HepG2 (cell line): ENCODE data around the gene CD7. TPM values are rescaled to one million over a fixed set of nuclear protein-coding genes. Genes with fewer than 3 reads are reported as not detected.

Experiments used
- CAMTA2 ChIP-seq: sonication (generic); formaldehyde crosslinking; IDR thresholded peaks from 2 replicates; pipeline ENCODE4 v1.4.0; 2020; ENCODE audit warnings: mild to moderate bottlenecking, missing genetic modification reagents, borderline replicate concordance
- CBX1 ChIP-seq: IDR thresholded peaks from one replicate; pipeline ENCODE4 v1.6.1; 2016; ENCODE audit warnings: antibody characterized with exemption, low read depth
- FOSL2 ChIP-seq: sonication (generic); formaldehyde crosslinking; IDR thresholded peaks from 2 replicates; pipeline ENCODE4 v1.4.0; 2020; ENCODE audit warnings: missing genetic modification reagents
- HOXA3 ChIP-seq: sonication (generic); formaldehyde crosslinking; IDR thresholded peaks from 2 replicates; pipeline ENCODE4 v1.5.0; 2020; ENCODE audit warnings: missing genetic modification reagents
- KMT2B ChIP-seq: IDR thresholded peaks from 2 replicates; pipeline ENCODE4 v1.6.1; 2016; ENCODE audit warnings: missing genetic modification reagents, missing compliant biosample characterization
- NCOA2 ChIP-seq: sonication (generic); formaldehyde crosslinking; IDR thresholded peaks from 2 replicates; pipeline ENCODE4 v1.8.0; 2022; ENCODE audit warnings: inconsistent platforms
- NFE2L1 ChIP-seq: sonication (generic); formaldehyde crosslinking; IDR thresholded peaks from 2 replicates; pipeline ENCODE4 v1.4.0; 2020; ENCODE audit warnings: missing genetic modification reagents, mild to moderate bottlenecking, borderline replicate concordance
- NKX3-1 ChIP-seq: sonication (generic); formaldehyde crosslinking; IDR thresholded peaks from 2 replicates; pipeline ENCODE4 v1.5.0; 2020; ENCODE audit warnings: missing genetic modification reagents
- NPAS2 ChIP-seq: sonication (generic); formaldehyde crosslinking; IDR thresholded peaks from 2 replicates; pipeline ENCODE4 v1.8.0; 2022; ENCODE audit warnings: mild to moderate bottlenecking, missing genetic modification reagents, borderline replicate concordance
- SOX13 ChIP-seq, 3 experiments: fragments of 450-650 bp in 1 of 3; sonication (generic) in 1 of 3; formaldehyde crosslinking in 1 of 3; IDR thresholded peaks in 2 of 3; conservative IDR thresholded peaks in 1 of 3; 2 replicates each; pipeline versions ENCODE4 v1.5.0 to v1.6.1; 2016 to 2020; ENCODE audit warnings: antibody characterized with exemption in 1 of 3, mild to moderate bottlenecking in 1 of 3, missing compliant biosample characterization in 1 of 3, missing genetic modification reagents in 1 of 3, moderate library complexity in 1 of 3
- SOX6 ChIP-seq, 2 experiments: fragments of 450-650 bp in 1 of 2; sonication (generic) in 1 of 2; formaldehyde crosslinking in 1 of 2; IDR thresholded peaks; 2 replicates each; pipeline versions ENCODE4 v1.4.0 to v1.6.1; 2017 to 2020; ENCODE audit warnings: antibody characterized with exemption in 1 of 2, mild to moderate bottlenecking in 1 of 2, missing genetic modification reagents in 1 of 2
- SPEN ChIP-seq: sonication (generic); formaldehyde crosslinking; IDR thresholded peaks from 2 replicates; pipeline ENCODE4 v1.5.1; 2020; ENCODE audit warnings: low read depth, mild to moderate bottlenecking, missing genetic modification reagents
- ZNF180 ChIP-seq: sonication (generic); formaldehyde crosslinking; IDR thresholded peaks from 2 replicates; pipeline ENCODE4 v1.4.0; 2020; ENCODE audit warnings: low read depth, missing genetic modification reagents, borderline replicate concordance
- ZNF224 ChIP-seq: sonication (generic); formaldehyde crosslinking; IDR thresholded peaks from 2 replicates; pipeline ENCODE4 v1.5.0; 2020; ENCODE audit warnings: mild to moderate bottlenecking, missing genetic modification reagents
- ZNF552 ChIP-seq: sonication (generic); formaldehyde crosslinking; IDR thresholded peaks from 2 replicates; pipeline ENCODE4 v1.9.0; 2022; ENCODE audit warnings: missing genetic modification reagents, mild to moderate bottlenecking, borderline replicate concordance
- ZNF629 ChIP-seq: sonication (generic); formaldehyde crosslinking; conservative IDR thresholded peaks from 2 replicates; pipeline ENCODE4 v1.5.0; 2020; ENCODE audit warnings: missing genetic modification reagents
- ZNF773 ChIP-seq: sonication (generic); formaldehyde crosslinking; IDR thresholded peaks from 2 replicates; pipeline ENCODE4 v1.4.0; 2020; ENCODE audit warnings: missing genetic modification reagents, borderline replicate concordance
- ZSCAN20 ChIP-seq: sonication (generic); formaldehyde crosslinking; IDR thresholded peaks from 2 replicates; pipeline ENCODE4 v1.4.0; 2020; ENCODE audit warnings: missing genetic modification reagents, mild to moderate bottlenecking, borderline replicate concordance
- polyA plus RNA-seq, 8 experiments: library from polyadenylated mRNA; depleted of rRNA in 3 of 8; stranded (reverse) in 7 of 8; unstranded in 1 of 8; fragments of >200 nt; fragmentation: Illumina TruSeq in 4 of 8; extraction: Trizol in 4 of 8; gene quantifications; 2 replicates each; pipeline versions ENCODE4 v1.2.1 to v1.2.3, GENCODE V29; 2011 to 2016; ENCODE audit warnings: low read depth in 4 of 8, missing spikeins in 1 of 8, mixed read lengths in 1 of 8; ENCODE audit not compliant: insufficient read depth in 1 of 8
- total RNA-seq, 5 experiments: library from RNA; depleted of rRNA; stranded (reverse); fragments of >200 nt; fragmentation: Illumina TruSeq; extraction: Trizol; gene quantifications; 2 replicates each; pipeline ENCODE4 v1.2.3, GENCODE V29; 2016; ENCODE audit warnings: low read depth in 1 of 5
- TF ChIP-seq, protein P1 (sequence below): sonication (generic); formaldehyde crosslinking; IDR thresholded peaks from 2 replicates; pipeline ENCODE4 v1.4.0; 2020; ENCODE audit warnings: missing genetic modification reagents, borderline replicate concordance
- TF ChIP-seq, protein P2 (sequence below): sonication (generic); formaldehyde crosslinking; IDR thresholded peaks from 2 replicates; pipeline ENCODE4 v1.4.0; 2020; ENCODE audit warnings: mild to moderate bottlenecking, missing genetic modification reagents
- TF ChIP-seq, protein P3 (sequence below): sonication (generic); formaldehyde crosslinking; IDR thresholded peaks from 2 replicates; pipeline ENCODE4 v1.8.0; 2022; ENCODE audit warnings: mild to moderate bottlenecking, missing genetic modification reagents, moderate library complexity
- TF ChIP-seq, protein P4 (sequence below): IDR thresholded peaks from 2 replicates; pipeline ENCODE4 v1.6.1; 2016

Gene CD7
- total and polyA plus RNA-seq, 2 of the 13 experiments (the other 11 are each of a cell fraction or from before 2014, with no cell fraction given): 67.6 to 76.4 TPM

DNA sequence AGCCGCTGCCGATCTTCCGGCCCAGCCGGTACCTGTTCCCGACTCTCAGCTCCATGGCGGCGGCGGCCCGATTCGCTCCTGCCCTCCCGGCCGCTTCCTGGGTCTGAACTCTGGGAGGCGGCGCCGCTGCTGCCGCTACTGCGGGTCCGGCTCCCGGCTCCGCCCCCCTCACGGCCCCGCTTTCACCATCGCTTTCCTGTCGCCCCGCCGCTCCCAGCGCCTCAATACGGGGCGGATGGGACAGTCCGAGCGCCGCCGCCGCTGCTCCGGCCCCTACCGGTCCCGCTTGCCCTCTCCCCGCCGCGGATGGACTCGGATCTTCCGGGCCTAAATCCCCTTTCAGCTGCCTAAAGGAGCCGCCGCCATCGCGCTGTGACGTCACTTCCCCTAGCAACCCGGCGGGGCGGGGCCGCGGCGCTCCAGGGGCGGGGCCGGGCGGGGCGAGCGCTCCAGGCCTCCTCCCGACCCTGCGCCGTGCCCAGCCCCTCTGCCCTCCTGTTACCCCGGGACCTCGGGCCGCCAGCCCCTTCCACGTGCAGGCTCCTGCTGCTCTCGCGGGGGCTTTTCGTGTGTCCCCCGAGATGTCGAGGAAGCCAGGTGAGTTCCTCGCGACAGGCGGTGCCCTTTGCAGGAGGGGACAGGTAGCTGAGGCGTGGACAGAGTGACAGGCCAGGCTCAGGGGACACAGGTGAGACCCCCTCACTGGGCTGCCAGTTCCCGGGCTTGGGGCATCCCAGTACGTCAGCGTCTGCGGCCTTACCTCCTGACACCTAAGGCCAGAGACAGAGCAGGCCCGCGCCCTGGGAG, 43.9 kb downstream of the CD7 start, which contains the start of gene CSNK1D (continued):
- TF ChIP-seq, protein P1, sequence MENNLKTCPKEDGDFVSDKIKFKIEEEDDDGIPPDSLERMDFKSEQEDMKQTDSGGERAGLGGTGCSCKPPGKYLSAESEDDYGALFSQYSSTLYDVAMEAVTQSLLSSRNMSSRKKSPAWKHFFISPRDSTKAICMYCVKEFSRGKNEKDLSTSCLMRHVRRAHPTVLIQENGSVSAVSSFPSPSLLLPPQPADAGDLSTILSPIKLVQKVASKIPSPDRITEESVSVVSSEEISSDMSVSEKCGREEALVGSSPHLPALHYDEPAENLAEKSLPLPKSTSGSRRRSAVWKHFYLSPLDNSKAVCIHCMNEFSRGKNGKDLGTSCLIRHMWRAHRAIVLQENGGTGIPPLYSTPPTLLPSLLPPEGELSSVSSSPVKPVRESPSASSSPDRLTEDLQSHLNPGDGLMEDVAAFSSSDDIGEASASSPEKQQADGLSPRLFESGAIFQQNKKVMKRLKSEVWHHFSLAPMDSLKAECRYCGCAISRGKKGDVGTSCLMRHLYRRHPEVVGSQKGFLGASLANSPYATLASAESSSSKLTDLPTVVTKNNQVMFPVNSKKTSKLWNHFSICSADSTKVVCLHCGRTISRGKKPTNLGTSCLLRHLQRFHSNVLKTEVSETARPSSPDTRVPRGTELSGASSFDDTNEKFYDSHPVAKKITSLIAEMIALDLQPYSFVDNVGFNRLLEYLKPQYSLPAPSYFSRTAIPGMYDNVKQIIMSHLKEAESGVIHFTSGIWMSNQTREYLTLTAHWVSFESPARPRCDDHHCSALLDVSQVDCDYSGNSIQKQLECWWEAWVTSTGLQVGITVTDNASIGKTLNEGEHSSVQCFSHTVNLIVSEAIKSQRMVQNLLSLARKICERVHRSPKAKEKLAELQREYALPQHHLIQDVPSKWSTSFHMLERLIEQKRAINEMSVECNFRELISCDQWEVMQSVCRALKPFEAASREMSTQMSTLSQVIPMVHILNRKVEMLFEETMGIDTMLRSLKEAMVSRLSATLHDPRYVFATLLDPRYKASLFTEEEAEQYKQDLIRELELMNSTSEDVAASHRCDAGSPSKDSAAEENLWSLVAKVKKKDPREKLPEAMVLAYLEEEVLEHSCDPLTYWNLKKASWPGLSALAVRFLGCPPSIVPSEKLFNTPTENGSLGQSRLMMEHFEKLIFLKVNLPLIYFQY (CRISPR knock-in tag): peak; percentile 91
- TF ChIP-seq SPEN (peak; percentile 100; the same call in 1 of the 2 replicates), ZNF552 (CRISPR knock-in tag) (peak; percentile 60; the same call in 1 of the 2 replicates), ZSCAN20 (CRISPR knock-in tag) (peak; percentile 74; the same call in 1 of the 2 replicates), NKX3-1 (CRISPR knock-in tag) (peak; percentile 61; the same call in 1 of the 2 replicates), ZNF224 (CRISPR knock-in tag) (peak; percentile 46), FOSL2 (CRISPR knock-in tag) (peak; percentile 59), NFE2L1 (CRISPR knock-in tag) (no peak; the same call in 1 of the 2 replicates), KMT2B (CRISPR knock-in tag) (peak; percentile 73), SOX13 (IDR thresholded peaks at IDR 0.05) (no peak), SOX13 (CRISPR knock-in tag; conservative IDR thresholded peaks at IDR 0.05 in 1 of 2, IDR thresholded peaks at IDR 0.05 in 1 of 2) (peak in 1 of 2 experiments; percentile 39; a peak in 2 of 4 replicates), NPAS2 (CRISPR knock-in tag) (0 out of 2 replicates have a peak, but pooled peaks have one; percentile 58), SOX6 (IDR thresholded peaks at IDR 0.05) (no peak), SOX6 (CRISPR knock-in tag; IDR thresholded peaks at IDR 0.05) (peak; percentile 72), NCOA2 (CRISPR knock-in tag) (peak; percentile 44), ZNF773 (CRISPR knock-in tag) (no peak; the same call in 1 of the 2 replicates), HOXA3 (peak; percentile 92), ZNF180 (CRISPR knock-in tag) (peak; percentile 76; the same call in 1 of the 2 replicates), CBX1 (peak; percentile 63), CAMTA2 (CRISPR knock-in tag) (peak; percentile 76), ZNF629 (CRISPR knock-in tag) (0 out of 2 replicates have a peak, but pooled peaks have one; percentile 31)
- TF ChIP-seq, protein P2, sequence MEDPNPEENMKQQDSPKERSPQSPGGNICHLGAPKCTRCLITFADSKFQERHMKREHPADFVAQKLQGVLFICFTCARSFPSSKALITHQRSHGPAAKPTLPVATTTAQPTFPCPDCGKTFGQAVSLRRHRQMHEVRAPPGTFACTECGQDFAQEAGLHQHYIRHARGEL (CRISPR knock-in tag): peak; percentile 5; the same call in 1 of the 2 replicates
- TF ChIP-seq, protein P3, sequence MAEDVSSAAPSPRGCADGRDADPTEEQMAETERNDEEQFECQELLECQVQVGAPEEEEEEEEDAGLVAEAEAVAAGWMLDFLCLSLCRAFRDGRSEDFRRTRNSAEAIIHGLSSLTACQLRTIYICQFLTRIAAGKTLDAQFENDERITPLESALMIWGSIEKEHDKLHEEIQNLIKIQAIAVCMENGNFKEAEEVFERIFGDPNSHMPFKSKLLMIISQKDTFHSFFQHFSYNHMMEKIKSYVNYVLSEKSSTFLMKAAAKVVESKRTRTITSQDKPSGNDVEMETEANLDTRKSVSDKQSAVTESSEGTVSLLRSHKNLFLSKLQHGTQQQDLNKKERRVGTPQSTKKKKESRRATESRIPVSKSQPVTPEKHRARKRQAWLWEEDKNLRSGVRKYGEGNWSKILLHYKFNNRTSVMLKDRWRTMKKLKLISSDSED (CRISPR knock-in tag): 0 out of 2 replicates have a peak, but pooled peaks have one; percentile 7
- TF ChIP-seq, protein P4, sequence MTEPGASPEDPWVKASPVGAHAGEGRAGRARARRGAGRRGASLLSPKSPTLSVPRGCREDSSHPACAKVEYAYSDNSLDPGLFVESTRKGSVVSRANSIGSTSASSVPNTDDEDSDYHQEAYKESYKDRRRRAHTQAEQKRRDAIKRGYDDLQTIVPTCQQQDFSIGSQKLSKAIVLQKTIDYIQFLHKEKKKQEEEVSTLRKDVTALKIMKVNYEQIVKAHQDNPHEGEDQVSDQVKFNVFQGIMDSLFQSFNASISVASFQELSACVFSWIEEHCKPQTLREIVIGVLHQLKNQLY (CRISPR knock-in tag): 0 out of 2 replicates have a peak, but pooled peaks have one; percentile 30
